OCI-LY1 (cell line): ENCODE measurements around the gene CTNND2.

ENCODE experiments used
- CTCF ChIP-seq: fragments of 200-600 bp; sonication (generic), shearing (Covaris generic); IDR thresholded peaks from 2 replicates; pipeline ENCODE4 v1.5.1; 2017; ENCODE audit warnings: mild to moderate bottlenecking, antibody characterized with exemption, low read length, moderate library complexity, mixed read lengths
- EZH2 ChIP-seq: fragments of 200-600 bp; sonication (generic), shearing (Covaris generic); IDR thresholded peaks from 2 replicates; pipeline ENCODE4 v1.8.0; 2017; ENCODE audit warnings: borderline replicate concordance, mixed run types, mild to moderate bottlenecking, antibody characterized with exemption, low read length, moderate library complexity, mixed read lengths

DNA sequence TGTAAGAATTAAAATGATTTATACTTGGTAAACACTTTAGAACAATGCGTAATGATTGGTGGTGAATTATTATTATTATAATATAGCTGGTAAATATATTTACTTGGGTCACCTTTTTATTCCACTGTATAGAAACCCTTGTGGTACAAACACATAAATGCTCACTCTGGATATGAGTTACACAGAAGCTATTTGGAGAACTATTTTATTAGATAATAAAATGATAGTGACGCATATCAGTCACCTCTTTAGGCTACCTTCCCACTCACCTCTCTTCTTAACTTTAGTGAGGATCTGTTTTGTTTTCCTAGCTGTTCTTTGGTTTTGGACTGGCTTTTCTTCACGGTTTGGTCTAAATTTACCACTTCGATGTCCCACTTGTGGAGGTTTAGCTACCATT, 605.4 kb downstream of the CTNND2 start:
- TF ChIP-seq CTCF (no peak), EZH2 (no peak)
